Keratinocyte (primary cell): ENCODE data around the gene VPS37C.

ENCODE experiments used
- CTCF ChIP-seq, 3 experiments: IDR thresholded peaks in 1 of 3; conservative IDR thresholded peaks in 1 of 3; optimal IDR thresholded peaks in 1 of 3; 2 replicates in 2 of 3; 3 replicates in 1 of 3; pipeline versions ENCODE3 to v1.5.1; 2011; ENCODE audit warnings: low read length in 3 of 3, mild to moderate bottlenecking in 3 of 3, moderate library complexity in 2 of 3, control low read depth in 1 of 3, inconsistent platforms in 1 of 3; ENCODE audit not compliant: insufficient read depth in 2 of 3; ENCODE audit errors: extremely low read depth in 1 of 3
- EZH2 ChIP-seq: IDR thresholded peaks from one replicate; pipeline ENCODE4 v1.6.1; 2012; ENCODE audit warnings: inconsistent platforms, mild to moderate bottlenecking, low read length, moderate library complexity

GRCh38 chr11:61113201-61113600 is 48.0 kb downstream of the VPS37C start:
- TF ChIP-seq CTCF (optimal IDR thresholded peaks at IDR 0.05 in 1 of 3, IDR thresholded peaks at IDR 0.05 in 1 of 3, conservative IDR thresholded peaks at IDR 0.05 in 1 of 3; ENCODE audit: extremely low read depth in 1 of 3, insufficient read depth in 2 of 3, low read length in 3 of 3): no peak
- no peak for TF ChIP-seq EZH2
